Stimulated activated CD8-positive, alpha-beta memory T cell treated with anti-CD3 and anti-CD28 coated beads, Interleukin-12 subunit alpha, Interleukin-12 subunit beta, amount 100 ng/mL, for 4 hours (primary cell): ENCODE measurements around the gene ZNF827.

Experiments used
- DNase-seq: peaks from one replicate; pipeline ENCODE4 v3.0.0-alpha.2; 2020; ENCODE audit warnings: low read depth

Gene ZNF827

DNA sequence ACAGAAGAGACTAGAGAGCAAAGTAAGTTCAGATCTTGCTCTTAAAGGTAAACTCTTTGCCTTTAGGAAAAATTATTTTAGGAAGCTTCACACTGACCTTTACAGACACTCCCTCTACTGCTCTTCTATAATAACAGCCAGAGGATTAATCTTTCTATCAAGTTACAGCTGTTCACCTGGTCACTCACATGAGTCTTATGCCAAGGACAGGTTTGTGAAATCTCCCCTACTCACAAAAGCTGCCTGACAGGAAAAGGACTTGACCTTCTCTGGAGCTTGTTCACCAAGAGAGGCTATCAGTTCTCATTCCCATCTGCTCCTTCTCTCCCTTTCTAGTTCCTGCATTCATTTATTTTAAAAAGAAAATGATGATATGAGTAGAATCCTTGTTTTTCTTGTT lies 141.3 kb downstream of the ZNF827 start:
- DNase-seq = no peak

DNA sequence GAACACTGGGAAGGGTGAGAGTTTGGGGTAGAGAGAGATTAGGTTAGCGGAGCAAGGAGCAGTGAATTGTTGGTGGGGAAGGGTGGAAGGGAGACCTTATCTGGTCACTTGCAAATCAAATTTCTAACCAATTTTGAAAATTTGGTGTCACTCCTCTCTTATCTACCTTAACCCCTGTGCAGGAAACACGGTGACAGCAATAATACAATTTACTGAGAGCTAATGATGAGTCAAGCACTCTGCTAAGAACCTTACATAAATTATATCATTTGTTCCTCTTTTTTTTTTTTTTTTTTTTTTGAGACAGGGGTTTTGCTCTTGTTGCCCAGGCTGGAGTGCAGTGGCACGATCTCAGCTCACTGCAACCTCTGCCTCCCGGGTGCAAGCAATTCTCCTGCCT lies 142.3 kb downstream of the ZNF827 start:
- DNase-seq = no peak

DNA sequence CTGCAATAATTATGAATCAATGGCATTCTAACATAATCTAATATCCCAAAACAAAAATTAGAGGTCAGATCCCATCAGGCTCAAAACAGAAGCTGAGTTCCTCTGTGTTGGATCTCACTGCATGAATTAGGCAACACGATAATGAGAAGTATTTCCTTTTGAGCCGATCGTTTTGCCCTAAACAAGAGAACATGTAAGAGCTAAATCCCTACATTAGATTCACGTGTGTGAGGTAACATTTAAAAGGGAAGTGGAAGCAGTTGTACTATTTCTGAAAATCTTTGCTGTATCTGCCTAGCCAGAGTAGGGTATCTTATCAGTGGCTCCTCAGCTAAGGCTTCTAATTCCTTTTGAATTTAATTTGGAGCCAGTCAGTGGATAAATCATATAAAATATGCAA lies 143.1 kb downstream of the ZNF827 start:
- DNase-seq = no peak

DNA sequence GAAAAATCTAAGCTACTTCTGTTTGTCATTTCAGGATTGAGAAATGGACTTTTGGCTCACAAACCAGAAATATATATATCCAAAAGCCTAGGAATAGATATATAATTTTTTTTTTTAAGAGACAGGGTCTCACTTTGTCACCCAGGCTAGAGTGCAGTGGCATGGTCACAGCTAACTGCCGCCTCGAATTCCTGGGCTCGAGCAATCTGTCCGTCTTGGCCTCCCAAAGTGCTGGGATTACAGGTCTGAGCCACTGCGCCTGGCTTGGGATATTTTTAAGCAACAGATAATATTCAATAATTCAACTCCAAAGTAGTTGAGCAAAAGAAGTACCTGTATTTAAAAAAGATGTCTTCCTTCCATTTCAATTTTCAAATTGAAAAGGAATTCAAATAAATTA lies 146.2 kb downstream of the ZNF827 start:
- no peak for DNase-seq

DNA sequence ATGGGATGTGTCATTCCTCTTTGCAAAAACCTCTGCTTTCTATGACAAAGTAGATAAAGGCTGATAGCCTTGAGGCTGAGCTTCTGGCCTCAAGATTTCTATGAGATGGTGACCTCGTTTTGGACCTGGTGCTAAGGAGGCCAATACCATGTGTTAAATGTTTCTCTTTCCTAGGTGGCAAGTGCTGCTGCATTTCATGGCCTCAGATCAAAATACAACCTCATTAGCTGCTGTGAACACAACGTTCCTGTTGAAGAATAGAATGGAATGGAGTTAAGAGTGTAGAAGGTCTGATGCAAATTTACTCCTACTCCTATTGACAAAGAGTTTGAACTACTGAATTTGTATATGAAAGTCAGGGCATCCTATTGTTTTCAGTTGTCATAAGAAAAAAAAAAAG lies 146.6 kb downstream of the ZNF827 start:
- no peak for DNase-seq

DNA sequence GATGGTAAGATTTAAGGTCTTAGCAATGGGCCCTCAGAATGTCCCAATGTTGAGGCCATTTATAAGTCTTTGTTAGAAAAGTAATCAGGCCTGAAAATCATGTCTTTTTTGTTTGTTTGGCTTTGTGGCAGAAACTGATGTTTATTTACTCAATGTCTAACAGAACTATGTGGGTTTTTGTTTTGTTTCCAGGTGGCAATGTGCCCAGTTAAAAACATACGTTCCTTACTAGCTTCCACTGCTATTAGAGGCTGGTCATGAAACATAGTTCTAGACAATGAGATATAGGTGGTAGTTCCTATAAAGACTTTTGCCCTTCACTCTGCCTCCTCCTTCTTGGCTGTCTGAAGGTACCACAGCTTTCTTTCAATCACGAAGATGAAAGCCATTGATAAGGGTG lies 149.9 kb downstream of the ZNF827 start:
- DNase-seq = no peak

DNA sequence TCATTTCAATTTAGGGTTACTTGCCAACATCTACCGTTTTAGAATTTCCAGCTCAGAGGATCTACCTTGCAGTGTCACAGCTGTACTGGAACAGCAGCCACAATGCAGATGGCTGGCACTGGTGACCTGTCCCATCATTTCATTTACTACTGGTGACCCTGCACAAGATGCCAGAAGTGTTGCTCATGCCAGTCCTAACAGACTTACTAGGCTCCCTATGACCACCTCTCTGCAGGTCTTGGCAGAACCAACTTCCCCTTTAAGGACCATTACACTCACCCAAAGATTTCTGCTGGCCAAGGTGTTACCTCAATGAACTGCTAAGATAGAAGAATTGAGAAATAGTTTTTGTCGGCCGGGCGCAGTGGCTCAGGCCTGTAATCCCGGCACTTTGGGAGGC lies 151.8 kb downstream of the ZNF827 start:
- no peak for DNase-seq

DNA sequence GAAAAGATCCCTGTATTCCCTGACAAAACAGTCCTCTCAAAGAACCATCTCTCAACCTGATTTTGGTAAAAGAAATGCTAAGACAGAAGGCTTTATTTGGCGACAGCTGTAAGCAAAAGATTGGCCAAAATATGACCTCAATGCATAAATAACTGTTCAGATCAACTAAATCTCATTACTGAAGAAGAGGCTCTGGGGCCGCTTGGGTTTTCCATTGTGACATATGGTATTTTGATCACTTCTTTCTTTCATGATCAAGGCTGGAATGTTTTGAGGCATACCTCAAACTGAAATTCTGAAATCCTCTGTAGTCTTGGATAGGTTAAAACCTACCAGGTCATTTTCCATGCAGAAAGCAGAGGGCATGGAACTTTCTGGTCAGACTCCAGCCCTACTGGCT lies 152.4 kb downstream of the ZNF827 start:
- no peak for DNase-seq

DNA sequence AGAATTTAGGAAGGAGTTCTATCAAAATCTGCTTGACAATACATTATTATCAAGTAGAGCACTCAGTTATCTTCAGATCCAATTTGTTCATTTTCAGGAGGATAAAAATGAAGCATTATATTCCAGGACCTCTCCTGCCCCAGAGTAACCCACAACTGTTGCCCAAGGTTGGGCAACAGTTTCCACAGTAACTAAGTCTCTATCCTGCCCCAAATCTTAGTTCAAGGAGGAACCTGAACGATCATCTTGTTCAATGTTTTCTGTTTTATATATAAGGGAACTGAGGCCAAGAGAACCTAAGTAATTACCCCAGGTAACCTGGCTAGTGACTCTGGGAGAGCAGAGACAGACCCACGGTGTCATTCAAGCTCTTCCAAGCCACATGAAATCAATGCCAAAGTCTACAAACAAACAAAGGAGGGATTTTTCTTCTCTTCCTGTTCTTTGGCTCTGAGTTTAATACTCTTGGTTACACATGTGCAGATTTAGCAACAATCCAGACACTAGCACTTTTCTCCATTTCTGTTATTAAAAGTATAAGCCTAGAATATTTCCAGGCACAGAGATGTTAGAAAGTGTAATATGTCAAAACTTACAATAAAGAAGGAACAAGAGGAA lies 153.1 kb downstream of the ZNF827 start:
- no peak for DNase-seq

DNA sequence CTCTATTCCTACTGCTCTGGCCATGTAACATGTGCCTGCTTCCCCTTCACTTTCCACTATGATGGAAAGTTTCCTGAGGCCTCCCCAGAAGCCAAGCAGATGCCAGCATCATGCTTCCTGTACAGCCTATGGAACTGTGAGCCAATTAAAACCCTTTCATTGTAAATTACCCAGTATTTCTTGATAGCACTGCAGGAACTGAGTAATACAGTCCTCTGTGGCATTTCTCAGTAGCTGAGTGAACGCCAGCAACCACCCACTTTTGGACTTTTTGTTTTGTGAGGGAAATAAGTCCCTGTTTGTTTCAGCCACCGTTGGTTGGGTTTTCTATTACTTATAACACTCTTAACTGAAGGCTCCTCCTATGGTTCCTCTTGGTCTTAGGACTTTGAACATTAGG lies 154.6 kb downstream of the ZNF827 start:
- no peak for DNase-seq

DNA sequence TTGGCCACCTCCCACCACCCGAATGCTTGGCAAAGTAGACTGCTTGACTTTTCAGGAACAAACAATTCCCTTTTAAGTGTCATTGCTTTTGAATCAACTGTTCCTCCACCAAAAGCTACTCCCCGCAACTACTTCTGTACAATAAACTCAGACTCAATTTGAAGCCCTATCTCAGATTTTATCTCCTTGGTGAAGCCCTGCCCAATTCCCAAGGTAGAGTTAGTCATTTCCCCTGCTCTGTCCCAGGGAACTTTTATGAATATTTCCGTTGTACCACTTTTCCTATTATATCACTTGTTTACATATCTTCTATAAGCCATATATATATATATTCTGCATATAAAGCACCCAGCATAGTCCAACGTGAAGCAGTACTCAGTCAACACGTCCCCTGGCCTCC lies 155.9 kb downstream of the ZNF827 start:
- DNase-seq = no peak

DNA sequence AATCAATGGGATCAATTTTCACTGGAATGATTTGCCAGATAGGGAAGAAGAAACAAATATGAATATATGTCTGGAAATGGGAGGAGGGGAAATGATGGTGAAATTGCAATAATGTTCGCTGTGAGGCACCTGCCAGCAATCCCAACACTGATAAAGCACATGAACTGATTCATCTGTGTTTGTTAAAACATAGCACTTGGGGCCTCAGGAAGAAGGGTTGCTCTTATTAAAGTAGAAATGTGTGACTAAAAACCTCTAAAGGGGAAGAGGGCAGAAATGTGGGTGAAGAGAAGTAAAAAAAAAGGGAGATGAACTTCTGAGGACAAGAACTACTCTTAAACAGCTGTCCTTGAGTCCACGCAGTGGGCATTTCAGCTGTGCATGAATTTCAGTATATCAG lies 157.3 kb downstream of the ZNF827 start:
- DNase-seq = no peak

DNA sequence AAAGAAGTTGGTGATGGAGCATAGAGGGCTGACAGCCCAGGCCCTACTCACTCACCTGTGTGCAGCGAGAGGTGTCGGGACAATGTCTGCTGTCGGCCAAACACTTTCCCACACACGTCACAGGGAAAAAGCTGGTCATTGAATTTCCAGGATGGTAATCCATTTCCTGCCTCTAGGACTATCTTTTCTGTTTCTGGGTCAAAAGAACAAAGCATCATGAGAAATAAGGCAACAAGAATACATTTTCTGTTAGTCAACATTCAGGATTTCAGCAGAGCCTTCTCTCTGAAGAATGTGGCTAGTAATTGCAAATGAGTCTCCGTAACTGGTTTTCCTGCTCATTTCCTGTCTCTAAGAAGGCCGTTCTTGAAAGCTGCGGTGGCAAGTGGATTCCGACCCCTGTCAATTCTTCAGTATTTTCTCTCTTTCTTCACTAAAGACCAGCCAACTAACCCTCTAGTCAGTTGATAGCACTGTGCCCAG lies 159.3 kb downstream of the ZNF827 start:
- DNase-seq = no peak

DNA sequence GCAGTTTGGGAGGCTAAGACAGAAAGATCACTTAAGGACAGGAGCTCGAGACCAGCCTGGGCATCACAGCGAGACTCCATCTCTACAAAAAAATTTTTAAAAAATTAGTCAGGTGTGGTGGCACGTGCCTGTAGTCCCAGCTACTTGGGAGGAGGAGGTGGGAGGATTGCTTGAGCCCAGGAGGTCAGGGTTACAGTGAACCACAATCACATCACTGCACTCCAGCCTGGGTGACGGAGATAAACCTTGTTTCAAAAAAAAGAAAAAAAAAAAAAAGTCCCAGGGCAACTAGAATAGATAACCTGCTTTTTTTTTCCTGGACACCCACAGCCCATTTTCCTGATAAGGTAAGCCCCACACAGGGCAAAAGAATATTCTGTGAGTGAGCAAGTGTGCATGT lies 162.4 kb downstream of the ZNF827 start:
- no peak for DNase-seq

DNA sequence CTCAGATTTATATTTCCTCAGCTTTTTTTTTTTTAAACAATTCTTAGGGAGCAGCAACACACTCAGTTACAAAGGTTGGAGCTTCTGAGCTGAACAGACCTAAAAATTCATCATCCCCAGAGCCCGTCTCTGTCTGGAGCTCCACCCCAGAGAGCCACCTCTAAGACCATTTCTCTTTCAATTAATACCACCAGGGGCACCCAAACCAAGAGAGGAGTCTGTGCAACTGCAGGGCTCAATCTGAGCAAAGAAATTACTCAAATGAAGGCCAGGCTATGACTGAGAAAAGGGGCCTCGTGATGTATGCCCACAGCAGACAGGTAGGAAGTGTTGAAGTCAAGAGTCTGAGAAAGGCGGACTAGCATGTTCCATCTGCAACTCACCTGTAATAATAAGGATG lies 163.2 kb downstream of the ZNF827 start:
- no peak for DNase-seq

DNA sequence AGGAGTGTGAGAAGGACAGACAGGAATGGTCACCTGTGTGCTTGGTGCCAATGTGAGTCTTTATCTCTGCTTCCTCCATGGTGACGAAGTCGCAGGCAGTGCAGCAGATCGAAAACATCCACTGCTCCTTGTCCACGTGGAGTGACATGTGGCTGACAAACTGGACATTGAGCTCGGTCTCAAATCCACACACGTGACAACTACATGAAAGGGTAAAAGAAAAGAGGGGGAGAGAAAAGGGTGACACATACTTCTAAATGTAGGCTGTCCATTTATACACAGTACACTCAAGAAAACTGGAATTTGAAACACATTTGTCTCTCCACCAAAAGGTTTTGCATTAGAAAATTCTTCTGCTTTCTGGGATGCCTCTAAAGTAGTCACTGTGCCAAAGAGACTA lies 164.2 kb downstream of the ZNF827 start:
- DNase-seq = no peak

DNA sequence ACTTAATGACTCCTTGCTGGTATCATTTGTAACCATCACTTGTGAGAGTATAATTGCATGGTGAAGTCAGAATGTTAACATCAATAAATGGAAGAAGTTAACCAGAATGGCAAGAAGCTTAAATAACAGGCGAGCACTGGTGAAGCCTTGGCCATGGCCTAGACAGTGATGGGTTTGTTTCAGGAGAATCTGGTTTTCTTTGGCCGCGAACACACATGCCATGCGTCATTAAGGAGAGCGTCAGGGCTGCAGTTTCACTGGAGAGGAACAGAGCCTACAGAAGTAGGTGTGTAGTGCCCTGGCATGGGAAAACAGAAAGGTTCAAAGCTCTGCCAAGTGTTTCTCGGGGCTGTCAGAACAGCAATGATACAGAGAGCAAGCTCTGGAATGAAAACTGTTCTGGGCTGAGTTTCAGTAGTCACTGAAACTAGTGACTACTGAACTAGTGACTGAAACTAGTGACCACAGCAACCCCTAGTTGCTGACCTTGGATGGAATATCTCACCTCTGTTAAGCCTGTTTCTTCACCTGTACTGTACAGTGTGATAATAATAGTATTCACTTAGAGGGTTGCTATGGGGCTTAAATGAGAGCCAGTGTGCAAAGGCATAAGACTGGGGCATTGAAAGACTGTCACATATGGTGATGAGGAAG lies 164.9 kb downstream of the ZNF827 start:
- no peak for DNase-seq

DNA sequence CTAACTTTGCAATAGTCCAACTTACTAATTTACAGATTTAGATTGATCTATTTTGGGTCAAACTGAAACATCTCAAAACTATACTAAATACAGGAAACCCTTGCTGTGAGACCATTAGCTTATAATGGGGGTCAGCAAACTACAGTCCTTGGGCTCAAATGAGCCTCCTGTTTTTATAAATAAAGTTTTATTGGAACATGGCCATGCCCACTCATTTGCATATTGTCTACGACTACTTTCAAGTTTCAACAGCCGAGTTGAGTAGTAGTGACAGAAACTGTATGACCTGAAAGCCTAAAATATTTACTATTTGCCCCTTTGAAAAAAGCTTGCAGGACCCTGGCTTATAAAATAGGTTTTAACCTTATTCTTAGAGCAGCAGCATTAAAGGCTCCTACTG lies 166.3 kb downstream of the ZNF827 start:
- DNase-seq = no peak

DNA sequence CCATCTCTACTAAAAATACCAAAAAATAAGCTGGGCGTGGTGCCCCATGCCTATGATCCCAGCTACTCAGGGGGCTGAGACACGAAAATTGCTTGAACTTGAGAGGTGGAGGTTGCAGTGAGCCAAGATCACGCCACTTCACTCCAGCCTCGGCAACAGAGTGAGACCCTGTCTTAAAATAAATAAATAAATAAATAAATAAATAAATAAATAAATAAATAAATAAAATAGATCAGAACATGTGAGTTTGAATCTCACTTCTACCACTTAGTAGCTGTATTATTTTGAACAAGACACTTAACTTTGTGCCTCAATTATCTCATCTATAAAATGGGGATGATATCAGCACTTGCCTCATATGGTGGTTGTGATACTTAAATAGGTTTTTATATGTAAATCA lies 168.5 kb downstream of the ZNF827 start:
- DNase-seq = no peak

DNA sequence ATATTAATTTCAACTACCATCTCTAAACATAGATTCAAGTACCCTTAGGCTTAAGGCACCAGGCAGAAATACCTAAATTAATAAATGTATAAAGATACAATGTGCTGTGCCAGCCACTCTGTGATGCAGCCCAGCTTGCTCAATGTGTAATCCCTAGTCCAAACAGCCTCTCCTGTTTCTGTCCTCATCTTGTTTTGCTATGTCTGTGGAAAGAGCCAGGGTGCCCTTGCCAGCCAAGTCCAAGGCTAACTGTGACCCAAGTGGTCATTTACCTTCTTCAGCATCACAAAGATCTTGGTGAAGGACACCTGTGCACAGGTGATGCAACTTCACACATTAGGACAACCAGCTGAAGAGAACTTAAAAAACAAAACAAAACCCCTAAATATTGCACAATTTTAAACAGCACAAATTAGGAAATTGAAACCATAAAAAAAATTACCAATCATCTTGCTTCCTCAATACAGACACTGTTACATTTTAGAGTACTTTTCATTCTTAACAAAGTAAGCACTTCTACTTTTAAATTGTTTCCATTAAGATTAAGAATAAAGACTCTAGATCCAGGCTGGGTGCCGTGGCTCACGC lies 169.1 kb downstream of the ZNF827 start:
- no peak for DNase-seq

DNA sequence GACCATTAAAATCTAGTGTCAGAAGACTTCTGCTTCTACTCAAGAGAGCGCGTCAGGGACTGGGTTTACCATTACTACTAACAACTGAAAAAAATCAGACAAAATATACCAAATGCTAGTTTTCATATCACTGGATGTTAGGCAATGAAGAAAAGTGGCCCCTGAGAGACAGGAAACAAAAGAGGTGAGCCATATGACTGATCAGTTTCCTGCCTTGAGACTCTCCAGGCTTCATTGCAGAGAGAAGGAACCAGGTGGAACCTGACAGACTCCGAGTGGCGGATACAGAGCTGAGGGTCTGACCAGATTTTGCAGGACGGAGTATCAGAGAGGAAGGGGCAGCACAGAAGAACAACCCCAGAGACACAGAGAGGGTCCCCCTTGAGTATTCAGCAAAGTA lies 172.3 kb downstream of the ZNF827 start:
- no peak for DNase-seq

DNA sequence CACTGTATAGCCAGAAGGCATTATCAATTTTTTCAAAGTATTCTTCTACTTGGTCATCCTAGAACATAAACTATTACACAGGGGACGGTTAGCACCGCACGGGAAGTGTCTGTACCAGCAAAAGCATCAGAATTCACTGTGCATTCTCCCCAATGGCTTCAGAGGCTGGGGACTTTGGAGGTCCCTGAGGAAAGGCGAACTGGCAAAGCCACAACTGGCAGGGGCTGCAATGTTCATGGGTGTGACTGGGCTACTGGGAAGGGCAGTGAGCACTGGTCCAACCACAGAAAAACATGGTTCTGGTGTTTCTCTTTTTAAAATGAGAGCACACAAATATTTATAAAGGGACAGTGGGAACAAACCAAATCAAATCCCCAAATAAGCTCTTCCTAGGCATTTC lies 175.2 kb downstream of the ZNF827 start:
- DNase-seq = no peak

DNA sequence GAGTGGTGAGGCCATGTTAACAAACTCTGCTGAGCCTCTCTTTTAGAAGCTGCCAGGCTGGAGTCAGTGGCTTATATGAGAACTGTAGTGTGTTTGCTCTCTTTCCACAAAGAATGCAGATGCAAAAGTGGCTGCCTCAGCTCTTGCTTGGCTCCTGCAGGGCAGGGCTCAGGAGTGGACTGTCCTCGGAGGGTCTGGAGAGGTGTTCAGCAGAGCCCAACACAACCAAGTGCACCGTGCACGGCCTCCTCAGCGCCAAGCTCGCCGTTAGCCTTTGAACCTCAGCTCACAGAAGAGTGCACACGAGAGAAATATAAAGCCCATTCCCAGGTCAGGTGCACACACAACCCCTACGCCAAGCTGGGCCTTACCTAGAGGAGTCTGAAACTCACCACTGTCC lies 175.9 kb downstream of the ZNF827 start:
- DNase-seq = no peak
